ENCODE data around the gene PCGF3. TPM values are rescaled to one million over a fixed set of nuclear protein-coding genes. Genes with fewer than 3 reads are reported as not detected.
A peak's percentile ranks its signal among the peaks of the same experiment; 100 is the strongest.

PCGF3 gene
- total RNA-seq, 1 experiment from 2014 or later, result 31.5 TPM

- Histone ChIP-seq H3K9me3 (ENCODE audit: low read length) (no peaks in the 10 kb centered on the region), H3K4me2 (ENCODE audit: low read length) (no peak within 1 kb of the TSS; the same call in 1 of the 2 replicates), H3K79me2 (ENCODE audit: low read length) (no peaks in the 10 kb centered on the region), H3K9me2 (replicated peaks; ENCODE audit: low read length) (no peaks in the 10 kb centered on the region), H3K4me3 (ENCODE audit: low read length) (no peak within 1 kb of the TSS), H3F3A (ENCODE audit: low read length, unreplicated experiment) (no peaks in the 10 kb centered on the region), H3K27ac (ENCODE audit: low read length) (peak within 1 kb of the TSS; percentile 67; the same call in 1 of the 2 replicates), H3K9ac (ENCODE audit: low read length) (no peak within 1 kb of the TSS), H2AFZ (ENCODE audit: low read length) (no peak within 1 kb of the TSS), H3K36me3 (ENCODE audit: low read depth, low read length) (no peaks in the 10 kb centered on the region), H3K4me1 (ENCODE audit: insufficient read depth, low read length) (peaks cover 16% of the 10 kb centered on the region), H3K27me3 (ENCODE audit: low read length) (no peaks in the 10 kb centered on the region), H4K20me1 (ENCODE audit: low read length) (no peaks in the 10 kb centered on the region)
- DNase-seq (no peak), ATAC-seq (no peak)
- intact Hi-C loops (cut with micrococcal nuclease), result no loop called here
- ChIA-PET CTCF (no interaction called here), POLR2A (ENCODE audit: unreplicated experiment) (no interaction called here)
- TF ChIP-seq EZH2 (IDR thresholded peaks at IDR 0.05; ENCODE audit: low read length, unreplicated experiment), result no peak
- TF ChIP-seq EZH2phosphoT487 (IDR thresholded peaks at IDR 0.05; ENCODE audit: borderline replicate concordance, low read length), result no peak
- TF ChIP-seq, protein P1, sequence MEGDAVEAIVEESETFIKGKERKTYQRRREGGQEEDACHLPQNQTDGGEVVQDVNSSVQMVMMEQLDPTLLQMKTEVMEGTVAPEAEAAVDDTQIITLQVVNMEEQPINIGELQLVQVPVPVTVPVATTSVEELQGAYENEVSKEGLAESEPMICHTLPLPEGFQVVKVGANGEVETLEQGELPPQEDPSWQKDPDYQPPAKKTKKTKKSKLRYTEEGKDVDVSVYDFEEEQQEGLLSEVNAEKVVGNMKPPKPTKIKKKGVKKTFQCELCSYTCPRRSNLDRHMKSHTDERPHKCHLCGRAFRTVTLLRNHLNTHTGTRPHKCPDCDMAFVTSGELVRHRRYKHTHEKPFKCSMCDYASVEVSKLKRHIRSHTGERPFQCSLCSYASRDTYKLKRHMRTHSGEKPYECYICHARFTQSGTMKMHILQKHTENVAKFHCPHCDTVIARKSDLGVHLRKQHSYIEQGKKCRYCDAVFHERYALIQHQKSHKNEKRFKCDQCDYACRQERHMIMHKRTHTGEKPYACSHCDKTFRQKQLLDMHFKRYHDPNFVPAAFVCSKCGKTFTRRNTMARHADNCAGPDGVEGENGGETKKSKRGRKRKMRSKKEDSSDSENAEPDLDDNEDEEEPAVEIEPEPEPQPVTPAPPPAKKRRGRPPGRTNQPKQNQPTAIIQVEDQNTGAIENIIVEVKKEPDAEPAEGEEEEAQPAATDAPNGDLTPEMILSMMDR (conservative IDR thresholded peaks at IDR 0.05; ENCODE audit: low read depth, low read length), result no peak
- BruUV-seq (replicated peaks), result no TSS peak
Observed at GRCh38 chr4:688854-689681, 16.6 kb upstream of the PCGF3 start, which contains the start of gene SLC49A3. TSS of gene SLC49A3 (minus strand) at chr4:689151. CDS start at chr4:689127, 24 bp downstream.

DNA sequence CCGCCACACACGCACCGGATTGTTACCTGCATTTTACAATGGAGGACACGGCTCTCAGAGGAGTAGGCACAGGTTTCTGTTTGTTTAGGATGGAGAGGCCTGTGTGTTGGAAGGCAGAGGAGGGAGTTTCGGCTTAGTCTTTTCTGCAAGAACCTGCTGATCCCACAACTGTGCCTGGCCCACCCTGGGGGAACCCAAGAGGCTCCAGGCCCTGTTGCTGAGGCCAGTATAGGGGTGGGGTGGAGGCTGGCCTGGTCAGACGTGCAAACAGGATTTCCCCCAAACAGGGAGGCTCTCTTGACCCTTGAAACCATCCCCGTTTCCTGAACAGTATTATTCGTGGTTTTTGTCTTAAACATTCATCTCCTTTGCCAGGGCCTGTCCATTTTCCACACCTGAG lies 15.9 kb upstream of the PCGF3 start:
- Histone ChIP-seq H3F3A (ENCODE audit: low read length, unreplicated experiment) (no peaks in the 10 kb centered on the region), H3K4me2 (ENCODE audit: low read length) (no peak overlapping the region), H3K9me2 (replicated peaks; ENCODE audit: low read length) (no peaks in the 10 kb centered on the region), H3K4me1 (ENCODE audit: insufficient read depth, low read length) (peaks cover 16% of the 10 kb centered on the region), H3K4me3 (ENCODE audit: low read length) (no peak overlapping the region), H3K9me3 (ENCODE audit: low read length) (no peaks in the 10 kb centered on the region), H3K27ac (ENCODE audit: low read length) (no peak overlapping the region), H3K9ac (ENCODE audit: low read length) (no peak overlapping the region), H4K20me1 (ENCODE audit: low read length) (no peaks in the 10 kb centered on the region), H2AFZ (ENCODE audit: low read length) (no peak overlapping the region), H3K79me2 (ENCODE audit: low read length) (no peaks in the 10 kb centered on the region), H3K36me3 (ENCODE audit: low read depth, low read length) (no peaks in the 10 kb centered on the region), H3K27me3 (ENCODE audit: low read length) (no peaks in the 10 kb centered on the region)
- POLR2A ChIA-PET (ENCODE audit: unreplicated experiment), result no interaction called here
- ATAC-seq, result no peak
- CTCF ChIA-PET, result no interaction called here
- TF ChIP-seq, protein P1 (conservative IDR thresholded peaks at IDR 0.05; ENCODE audit: low read depth, low read length), result no peak
- no peak for TF ChIP-seq EZH2 (IDR thresholded peaks at IDR 0.05; ENCODE audit: low read length, unreplicated experiment)
- TF ChIP-seq EZH2phosphoT487 (IDR thresholded peaks at IDR 0.05; ENCODE audit: borderline replicate concordance, low read length), result no peak
- no peak for DNase-seq
- no TSS peak for BruUV-seq (replicated peaks)
- intact Hi-C loops (cut with micrococcal nuclease), result no loop called here
